HepG2 (cell line): ENCODE data around the gene PEX19. TPM values are rescaled to one million over a fixed set of nuclear protein-coding genes. Genes with fewer than 3 reads are reported as not detected.

ENCODE experiments used
- ATAC-seq: fragments of 200-7000 bp; cut with Tn5 transposase; 3 replicates; pipeline ENCODE4 v1.9.1; 2020; ENCODE audit warnings: mild to moderate bottlenecking, moderate library complexity
- BruUV-seq: library from RNA; stranded (reverse); fragments of 400-500 nt; replicated peaks from 2 replicates; lab custom pipeline; 2021; lab: Mats Ljungman, UMichigan
- CTCF ChIA-PET: fragments of 300-600 bp; formaldehyde crosslinking; extraction: SDS; loops from one replicate; lab custom pipeline; 2021; ENCODE audit warnings: low total read pairs, inconsistent platforms, low intra/inter-chr PET ratio; lab: Yijun Ruan, JAX
- POLR2A ChIA-PET: fragments of 350-600 bp; sonication (Branson Sonifier 250); formaldehyde crosslinking; loops from one replicate; lab custom pipeline; 2020; ENCODE audit warnings: antibody characterized with exemption, inconsistent platforms; lab: Yijun Ruan, JAX
- DNase-seq: peaks from one replicate; pipeline ENCODE4 v3.0.0-alpha.2; 2015; ENCODE audit warnings: low spot score
- FAIRE-seq: peaks from 3 replicates; lab custom pipeline; 2011; peaks lifted over from hg19 to GRCh38; lab: Jason Lieb, UNC
- H2AFZ ChIP-seq: one replicate; pipeline ENCODE4 v1.6.1; 2011; ENCODE audit warnings: low read length, inconsistent platforms
- H3K27ac ChIP-seq: fragments of 300-600 bp; 3 replicates; pipeline ENCODE4 v1.8.0; 2011; ENCODE audit warnings: mixed run types, mild to moderate bottlenecking, mixed read lengths, low read length, inconsistent platforms; ENCODE audit not compliant: insufficient read depth; ENCODE audit errors: extremely low read length
- H3K27me3 ChIP-seq, 2 experiments: fragments of 200-600 bp in 1 of 2; 2 replicates in 1 of 2; 3 replicates in 1 of 2; pipeline versions ENCODE4 v1.6.0 to v1.8.0; 2011; ENCODE audit warnings: low read length in 2 of 2, mild to moderate bottlenecking in 2 of 2, moderate library complexity in 2 of 2, inconsistent platforms in 1 of 2; ENCODE audit not compliant: insufficient read depth in 2 of 2, control insufficient read depth in 1 of 2
- H3K36me3 ChIP-seq, 2 experiments: fragments of 200-600 bp in 1 of 2; replicated peaks in 1 of 2; 2 replicates in 1 of 2; 3 replicates in 1 of 2; pipeline versions ENCODE4 v1.5.1 to v1.8.0; 2011; ENCODE audit warnings: low read length in 2 of 2, inconsistent platforms in 1 of 2; ENCODE audit not compliant: insufficient read depth in 2 of 2, control insufficient read depth in 1 of 2
- H3K4me1 ChIP-seq: 2 replicates; pipeline ENCODE4 v1.5.1; 2012; ENCODE audit warnings: low read length, inconsistent platforms; ENCODE audit not compliant: insufficient read depth
- H3K4me2 ChIP-seq: 2 replicates; pipeline ENCODE4 v1.6.0; 2011; ENCODE audit warnings: low read depth, low read length, inconsistent platforms
- H3K4me3 ChIP-seq, 3 experiments: fragments of 200-600 bp in 1 of 3; sonication (generic), shearing (Covaris generic) in 1 of 3; replicated peaks in 1 of 3; 2 replicates each; pipeline ENCODE4 v1.5.1; 2011 to 2016; ENCODE audit warnings: low read length in 3 of 3, inconsistent platforms in 2 of 3, low read depth in 2 of 3, mild to moderate bottlenecking in 2 of 3, control low read depth in 1 of 3, mixed read lengths in 1 of 3; ENCODE audit not compliant: insufficient read depth in 1 of 3
- H3K79me2 ChIP-seq: one replicate; pipeline ENCODE4 v1.6.1; 2011; ENCODE audit warnings: low read length, inconsistent platforms; ENCODE audit not compliant: insufficient read depth
- H3K9ac ChIP-seq: 2 replicates; pipeline ENCODE4 v1.6.0; 2011; ENCODE audit warnings: mild to moderate bottlenecking, low read depth, low read length, inconsistent platforms; ENCODE audit not compliant: insufficient read depth
- H3K9me3 ChIP-seq: 2 replicates; pipeline ENCODE4 v1.5.1; 2012; ENCODE audit warnings: mild to moderate bottlenecking, low read length
- H4K20me1 ChIP-seq: 2 replicates; pipeline ENCODE4 v1.6.0; 2011; ENCODE audit warnings: inconsistent platforms, mild to moderate bottlenecking, low read length, moderate library complexity; ENCODE audit not compliant: insufficient read depth
- ATAD3A ChIP-seq: sonication (generic); formaldehyde crosslinking; IDR thresholded peaks from 2 replicates; pipeline ENCODE4 v1.4.0; 2020; ENCODE audit warnings: missing genetic modification reagents
- CREM ChIP-seq, 2 experiments: sonication (generic) in 1 of 2; formaldehyde crosslinking in 1 of 2; IDR thresholded peaks; 2 replicates each; pipeline versions ENCODE4 v1.4.0 to v1.6.1; 2016 to 2020; ENCODE audit warnings: antibody characterized with exemption in 1 of 2, mild to moderate bottlenecking in 1 of 2, missing genetic modification reagents in 1 of 2
- HMG20A ChIP-seq: IDR thresholded peaks from 2 replicates; pipeline ENCODE4 v1.6.1; 2016; ENCODE audit warnings: borderline replicate concordance
- HNRNPK ChIP-seq: fragments of 200-400 bp; formaldehyde crosslinking; IDR thresholded peaks from 2 replicates; pipeline ENCODE4 v1.6.1; 2018; ENCODE audit warnings: low read length, low read depth, moderate library complexity, mild to moderate bottlenecking; ENCODE audit not compliant: poor library complexity, severe bottlenecking
- KDM2A ChIP-seq: sonication (generic); formaldehyde crosslinking; IDR thresholded peaks from 2 replicates; pipeline ENCODE4 v1.4.0; 2020; ENCODE audit warnings: low read depth, missing genetic modification reagents, borderline replicate concordance
- NFYB ChIP-seq: sonication (generic); formaldehyde crosslinking; IDR thresholded peaks from 2 replicates; pipeline ENCODE4 v1.4.0; 2020; ENCODE audit warnings: missing genetic modification reagents
- PITX1 ChIP-seq: sonication (generic); formaldehyde crosslinking; IDR thresholded peaks from 2 replicates; pipeline ENCODE4 v1.5.1; 2020; ENCODE audit warnings: mild to moderate bottlenecking, missing genetic modification reagents
- RFX3 ChIP-seq: IDR thresholded peaks from 2 replicates; pipeline ENCODE4 v1.6.1; 2016; ENCODE audit warnings: missing biosample characterization, missing genetic modification reagents
- ZNF124 ChIP-seq: sonication (generic); formaldehyde crosslinking; IDR thresholded peaks from 2 replicates; pipeline ENCODE4 v1.4.0; 2020; ENCODE audit warnings: missing genetic modification reagents
- ZNF75D ChIP-seq: sonication (generic); formaldehyde crosslinking; IDR thresholded peaks from 2 replicates; pipeline ENCODE4 v1.8.1; 2023; ENCODE audit warnings: missing genetic modification reagents, mild to moderate bottlenecking, borderline replicate concordance
- WGBS: methylation state at CpG from one replicate; pipeline ENCODE4 v1.1.6; 2017; ENCODE audit warnings: low lambda C conversion rate; 5-methylcytosine and 5-hydroxymethylcytosine counted together
- in situ Hi-C: cut with HindIII; loops from 2 replicates; pipeline ENCODE4 v1.10.0; 2017; ENCODE audit warnings: low pct_unique_long_range_greater_than_20kb; ENCODE audit not compliant: extremely low pct_ligation_motif_present
- intact Hi-C: fragments of 100-400 bp; cut with micrococcal nuclease; formaldehyde crosslinking; loops from one replicate; pipeline ENCODE4 v1.10.0; 2022; ENCODE audit not compliant: unreplicated experiment
- polyA plus RNA-seq, 8 experiments: library from polyadenylated mRNA; depleted of rRNA in 3 of 8; stranded (reverse) in 7 of 8; unstranded in 1 of 8; fragments of >200 nt; fragmentation: Illumina TruSeq in 4 of 8; extraction: Trizol in 4 of 8; gene quantifications; 2 replicates each; pipeline versions ENCODE4 v1.2.1 to v1.2.3, GENCODE V29; 2011 to 2016; ENCODE audit warnings: low read depth in 4 of 8, missing spikeins in 1 of 8, mixed read lengths in 1 of 8; ENCODE audit not compliant: insufficient read depth in 1 of 8
- total RNA-seq, 5 experiments: library from RNA; depleted of rRNA; stranded (reverse); fragments of >200 nt; fragmentation: Illumina TruSeq; extraction: Trizol; gene quantifications; 2 replicates each; pipeline ENCODE4 v1.2.3, GENCODE V29; 2016; ENCODE audit warnings: low read depth in 1 of 5
- TF ChIP-seq, protein P1 (sequence below): sonication (generic); formaldehyde crosslinking; IDR thresholded peaks from 2 replicates; pipeline ENCODE4 v1.4.0; 2020; ENCODE audit warnings: missing genetic modification reagents
- TF ChIP-seq, protein P2 (sequence below): sonication (generic); formaldehyde crosslinking; IDR thresholded peaks from 2 replicates; pipeline ENCODE4 v1.4.0; 2020; ENCODE audit warnings: missing genetic modification reagents

The PEX19 gene
- total and polyA plus RNA-seq, 2 of the 13 experiments (the other 11 are each of a cell fraction or from before 2014, with no cell fraction given), result 47.0 to 51.8 TPM

DNA sequence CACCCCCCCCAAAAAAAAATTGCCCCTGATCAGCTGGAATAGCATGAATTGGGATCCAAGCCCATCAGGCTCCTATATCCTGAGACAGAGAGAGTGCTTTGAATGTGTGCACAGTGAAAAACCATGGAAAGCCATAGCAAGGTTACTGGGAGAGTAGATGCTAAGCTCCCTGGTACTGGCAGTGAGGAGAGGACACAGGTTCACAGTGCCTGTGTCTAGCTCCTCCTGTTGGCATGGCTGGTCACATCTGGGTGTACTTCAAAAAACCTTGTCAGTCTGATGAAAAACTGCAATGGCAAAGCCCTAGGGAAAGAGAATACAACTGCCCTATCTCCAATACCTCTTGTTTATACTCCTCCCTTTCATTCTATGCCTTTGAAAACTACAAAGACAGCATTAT, 45.2 kb upstream of the PEX19 start:
- H3K79me2 ChIP-seq, result peaks cover 2% of the 10 kb centered on the region
- peaks cover 25 to 89% of the 10 kb centered on the region in 2 experiments for H3K36me3 ChIP-seq

DNA sequence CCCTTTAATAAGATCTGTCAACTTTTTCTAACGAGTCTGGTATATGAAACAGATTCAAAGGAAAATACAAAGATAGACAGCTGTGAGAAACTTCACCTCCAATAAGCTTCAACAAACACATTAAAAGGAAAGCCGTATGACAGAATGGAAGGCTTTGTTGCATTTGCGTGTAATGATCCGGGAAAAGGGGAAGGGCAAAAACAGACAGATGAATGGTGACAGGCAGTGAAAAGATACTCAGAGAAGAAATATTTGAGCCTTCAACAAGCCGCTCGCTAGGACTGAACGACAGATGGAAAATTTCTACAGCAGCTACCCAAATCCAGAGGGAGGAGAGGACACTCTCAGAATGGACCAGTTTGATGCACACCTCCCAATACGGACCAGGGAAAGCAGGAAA, 43.3 kb upstream of the PEX19 start:
- POLR2A ChIA-PET, result no interaction called here
- ATAC-seq (no peak), DNase-seq (no peak), FAIRE-seq (no peak)
- H2AFZ ChIP-seq, result no peak overlapping the region
- intact Hi-C loops (no loop called here), in situ Hi-C loops (no loop called here)
- BruUV-seq, result no TSS peak
- CTCF ChIA-PET, result no interaction called here
- H3K4me3 ChIP-seq, result no peak overlapping the region
- H3K9ac ChIP-seq, result no peak overlapping the region
- no peak overlapping the region for H3K27ac ChIP-seq
- no peak overlapping the region for H3K4me2 ChIP-seq
- 95% methylated on average over 8 of the region's 8 CpGs for WGBS
- H3K79me2 ChIP-seq, result peaks cover 4% of the 10 kb centered on the region
- no peaks in the 10 kb centered on the region for H3K9me3 ChIP-seq
- no peaks in the 10 kb centered on the region for H3K27me3 ChIP-seq
- no peaks in the 10 kb centered on the region for H3K4me1 ChIP-seq
- peaks cover 2% of the 10 kb centered on the region for H4K20me1 ChIP-seq
- H3K36me3 ChIP-seq, result peaks cover 18 to 85% of the 10 kb centered on the region in 2 experiments
- TF ChIP-seq ZNF124, result no peak
- no peak for TF ChIP-seq CREM (IDR thresholded peaks at IDR 0.05)
- TF ChIP-seq CREM (CRISPR knock-in tag; IDR thresholded peaks at IDR 0.05), result no peak
- no peak for TF ChIP-seq PITX1 (CRISPR knock-in tag)
- TF ChIP-seq RFX3, result no peak
- no peak for TF ChIP-seq NFYB
- TF ChIP-seq, protein P1, sequence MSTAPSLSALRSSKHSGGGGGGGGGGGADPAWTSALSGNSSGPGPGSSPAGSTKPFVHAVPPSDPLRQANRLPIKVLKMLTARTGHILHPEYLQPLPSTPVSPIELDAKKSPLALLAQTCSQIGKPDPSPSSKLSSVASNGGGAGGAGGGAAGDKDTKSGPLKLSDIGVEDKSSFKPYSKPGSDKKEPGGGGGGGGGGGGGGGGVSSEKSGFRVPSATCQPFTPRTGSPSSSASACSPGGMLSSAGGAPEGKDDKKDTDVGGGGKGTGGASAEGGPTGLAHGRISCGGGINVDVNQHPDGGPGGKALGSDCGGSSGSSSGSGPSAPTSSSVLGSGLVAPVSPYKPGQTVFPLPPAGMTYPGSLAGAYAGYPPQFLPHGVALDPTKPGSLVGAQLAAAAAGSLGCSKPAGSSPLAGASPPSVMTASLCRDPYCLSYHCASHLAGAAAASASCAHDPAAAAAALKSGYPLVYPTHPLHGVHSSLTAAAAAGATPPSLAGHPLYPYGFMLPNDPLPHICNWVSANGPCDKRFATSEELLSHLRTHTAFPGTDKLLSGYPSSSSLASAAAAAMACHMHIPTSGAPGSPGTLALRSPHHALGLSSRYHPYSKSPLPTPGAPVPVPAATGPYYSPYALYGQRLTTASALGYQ, result no peak
- no peak for TF ChIP-seq ATAD3A (CRISPR knock-in tag)
- TF ChIP-seq HNRNPK, result no peak
- TF ChIP-seq ZNF75D (CRISPR knock-in tag), result no peak
- TF ChIP-seq HMG20A, result no peak

More for the DNA sequence above, 45.2 kb upstream of the PEX19 start:
- Histone ChIP-seq H4K20me1 (peaks cover 2% of the 10 kb centered on the region), H3K4me3 (no peak overlapping the region), H3K4me1 (no peaks in the 10 kb centered on the region), H3K27ac (no peak overlapping the region), H2AFZ (no peak overlapping the region), H3K4me2 (no peak overlapping the region), H3K9me3 (no peaks in the 10 kb centered on the region), H3K27me3 (no peaks in the 10 kb centered on the region), H3K9ac (no peak overlapping the region)
- intact Hi-C loops, result no loop called here
- TF ChIP-seq, protein P2, sequence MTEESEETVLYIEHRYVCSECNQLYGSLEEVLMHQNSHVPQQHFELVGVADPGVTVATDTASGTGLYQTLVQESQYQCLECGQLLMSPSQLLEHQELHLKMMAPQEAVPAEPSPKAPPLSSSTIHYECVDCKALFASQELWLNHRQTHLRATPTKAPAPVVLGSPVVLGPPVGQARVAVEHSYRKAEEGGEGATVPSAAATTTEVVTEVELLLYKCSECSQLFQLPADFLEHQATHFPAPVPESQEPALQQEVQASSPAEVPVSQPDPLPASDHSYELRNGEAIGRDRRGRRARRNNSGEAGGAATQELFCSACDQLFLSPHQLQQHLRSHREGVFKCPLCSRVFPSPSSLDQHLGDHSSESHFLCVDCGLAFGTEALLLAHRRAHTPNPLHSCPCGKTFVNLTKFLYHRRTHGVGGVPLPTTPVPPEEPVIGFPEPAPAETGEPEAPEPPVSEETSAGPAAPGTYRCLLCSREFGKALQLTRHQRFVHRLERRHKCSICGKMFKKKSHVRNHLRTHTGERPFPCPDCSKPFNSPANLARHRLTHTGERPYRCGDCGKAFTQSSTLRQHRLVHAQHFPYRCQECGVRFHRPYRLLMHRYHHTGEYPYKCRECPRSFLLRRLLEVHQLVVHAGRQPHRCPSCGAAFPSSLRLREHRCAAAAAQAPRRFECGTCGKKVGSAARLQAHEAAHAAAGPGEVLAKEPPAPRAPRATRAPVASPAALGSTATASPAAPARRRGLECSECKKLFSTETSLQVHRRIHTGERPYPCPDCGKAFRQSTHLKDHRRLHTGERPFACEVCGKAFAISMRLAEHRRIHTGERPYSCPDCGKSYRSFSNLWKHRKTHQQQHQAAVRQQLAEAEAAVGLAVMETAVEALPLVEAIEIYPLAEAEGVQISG (CRISPR knock-in tag), result 0 out of 2 replicates have a peak, but pooled peaks have one; percentile 20
- no peak for TF ChIP-seq KDM2A (CRISPR knock-in tag)
- no TSS peak for BruUV-seq
- POLR2A ChIA-PET, result no interaction called here
- ATAC-seq, result peak; percentile 69
- CTCF ChIA-PET, result no interaction called here
- in situ Hi-C loops, result no loop called here
- FAIRE-seq, result no peak
- DNase-seq, result no peak
